H1 (cell line): ENCODE results near the gene IGSF9.

Experiments
- CHD2 ChIP-seq: IDR thresholded peaks from 2 replicates; pipeline ENCODE4 v1.6.1; 2012; ENCODE audit warnings: low read length, improper control_type of control experiment
- CTCF ChIP-seq, 3 experiments: IDR thresholded peaks; 1 replicate in 2 of 3; 2 replicates in 1 of 3; pipeline versions ENCODE4 v1.5.1 to v1.6.1; 2011; ENCODE audit warnings: low read length in 3 of 3, mild to moderate bottlenecking in 3 of 3, inconsistent platforms in 2 of 3, low read depth in 1 of 3, moderate library complexity in 1 of 3; ENCODE audit not compliant: insufficient read depth in 1 of 3; ENCODE audit errors: control extremely low read depth in 1 of 3

DNA sequence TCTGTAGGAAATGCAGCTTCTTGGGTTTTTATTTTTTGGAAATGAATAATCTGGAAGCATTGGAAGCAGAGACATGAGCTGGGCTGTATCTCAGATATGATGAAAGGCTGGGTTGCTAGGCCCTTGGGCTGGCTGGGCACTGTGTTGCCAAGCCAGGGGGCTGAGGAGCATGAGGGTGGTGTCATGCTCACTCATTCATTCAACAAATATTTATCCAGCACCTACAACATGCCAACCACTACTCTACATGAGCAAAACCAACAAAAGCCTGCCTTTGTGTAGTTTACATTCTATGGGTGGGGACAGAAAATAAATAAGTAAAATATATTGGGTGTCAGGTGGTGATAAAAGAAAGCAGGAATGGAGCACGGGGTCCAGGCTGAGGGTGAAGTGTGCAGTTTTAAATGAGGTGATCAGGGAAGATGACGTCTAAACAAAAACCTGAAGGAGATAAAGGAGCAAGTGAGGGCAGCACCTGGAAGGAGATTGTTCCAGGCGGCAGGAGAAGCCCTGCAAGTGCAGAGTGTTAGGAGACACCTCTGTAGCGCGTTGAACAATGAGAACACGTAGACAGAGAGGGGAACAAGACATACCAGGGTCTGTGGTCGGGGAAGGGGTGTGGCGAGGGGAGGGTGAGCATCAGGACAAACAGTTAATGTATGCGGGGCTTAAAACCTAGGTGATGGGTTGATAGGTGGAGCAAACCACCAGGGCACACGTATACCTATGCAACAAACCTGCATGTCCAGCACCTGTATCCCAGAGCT, 31.0 kb downstream of the IGSF9 start:
- TF ChIP-seq CHD2 (no peak), CTCF (IDR thresholded peaks at IDR 0.05; ENCODE audit: control extremely low read depth in 1 of 3, insufficient read depth in 1 of 3, low read depth in 1 of 3, low read length in 3 of 3) (no peak)
